Testis (tissue), 3 donors: ENCODE results near the gene ZNF239. TPM values are rescaled to one million over a fixed set of nuclear protein-coding genes. Genes with fewer than 3 reads are reported as not detected.
"Not testable (repeated sequence)": the region's sequence is repeated elsewhere in the genome, so short reads cannot be mapped to it uniquely, and the experiment has no call there.

Experiments used
- DNase-seq: peaks from one replicate; pipeline ENCODE4 v3.0.0-alpha.2; 2019
- H3K27ac ChIP-seq, 2 donors: fragments of 200-600 bp; sonication (generic); one replicate each; pipeline ENCODE4 v1.5.1; 2019
- H3K27me3 ChIP-seq: fragments of 200-600 bp; sonication (generic); one replicate; pipeline ENCODE4 v1.5.1; 2019
- H3K36me3 ChIP-seq: fragments of 200-600 bp; sonication (generic); one replicate; pipeline ENCODE4 v1.5.1; 2017; ENCODE audit warnings: low read depth; ENCODE audit errors: missing control alignments
- H3K4me1 ChIP-seq: fragments of 200-600 bp; sonication (generic); one replicate; pipeline ENCODE4 v1.5.1; 2019
- H3K4me3 ChIP-seq, 2 donors: fragments of 200-600 bp; sonication (generic); one replicate each; pipeline ENCODE4 v1.5.1; 2017 to 2019
- H3K9me3 ChIP-seq: fragments of 200-600 bp; sonication (generic); one replicate; pipeline ENCODE4 v1.5.1; 2017
- POLR2A ChIP-seq: fragments of 450-650 bp; IDR thresholded peaks from one replicate; pipeline ENCODE4 v1.6.1; 2017; ENCODE audit warnings: antibody characterized with exemption, mild to moderate bottlenecking, moderate library complexity
- WGBS, 2 donors: methylation state at CpG; one replicate each; pipeline ENCODE4 v1.1.5; 2018; 5-methylcytosine and 5-hydroxymethylcytosine counted together
- intact Hi-C: fragments of 100-400 bp; cut with DNase I; formaldehyde crosslinking; loops from one replicate; pipeline ENCODE4 v1.15.1; 2023; ENCODE audit warnings: low total_unique reads
- polyA plus RNA-seq: library from polyadenylated mRNA; stranded (reverse); fragments of 350-450 nt; fragmentation: Illumina TruSeq; extraction: RNeasy Lipid Tissue Mini Kit (QIAGEN cat#74804); gene quantifications from one replicate; pipeline ENCODE4 v1.2.3, GENCODE V29; 2014; ENCODE audit warnings: low read depth, low replicate concordance; ENCODE audit not compliant: insufficient read depth
- total RNA-seq, 2 donors: library from RNA; depleted of rRNA; stranded (reverse); fragments of >200 nt; gene quantifications; one replicate each; pipeline ENCODE4 v1.2.3, GENCODE V29; 2016
- TF ChIP-seq, protein P1 (sequence below), 3 experiments: fragments of 450-650 bp in 2 of 3; fragments of 200-600 bp in 1 of 3; sonication (generic) in 1 of 3; IDR thresholded peaks; one replicate each; pipeline ENCODE4 v1.5.1; 2016 to 2019; ENCODE audit warnings: antibody characterized with exemption in 3 of 3, mild to moderate bottlenecking in 2 of 3, moderate library complexity in 1 of 3

The ZNF239 gene
- total and polyA plus RNA-seq, 3 donors from 2014 or later, result 9.2 to 20.8 (median 10.9) TPM

DNA sequence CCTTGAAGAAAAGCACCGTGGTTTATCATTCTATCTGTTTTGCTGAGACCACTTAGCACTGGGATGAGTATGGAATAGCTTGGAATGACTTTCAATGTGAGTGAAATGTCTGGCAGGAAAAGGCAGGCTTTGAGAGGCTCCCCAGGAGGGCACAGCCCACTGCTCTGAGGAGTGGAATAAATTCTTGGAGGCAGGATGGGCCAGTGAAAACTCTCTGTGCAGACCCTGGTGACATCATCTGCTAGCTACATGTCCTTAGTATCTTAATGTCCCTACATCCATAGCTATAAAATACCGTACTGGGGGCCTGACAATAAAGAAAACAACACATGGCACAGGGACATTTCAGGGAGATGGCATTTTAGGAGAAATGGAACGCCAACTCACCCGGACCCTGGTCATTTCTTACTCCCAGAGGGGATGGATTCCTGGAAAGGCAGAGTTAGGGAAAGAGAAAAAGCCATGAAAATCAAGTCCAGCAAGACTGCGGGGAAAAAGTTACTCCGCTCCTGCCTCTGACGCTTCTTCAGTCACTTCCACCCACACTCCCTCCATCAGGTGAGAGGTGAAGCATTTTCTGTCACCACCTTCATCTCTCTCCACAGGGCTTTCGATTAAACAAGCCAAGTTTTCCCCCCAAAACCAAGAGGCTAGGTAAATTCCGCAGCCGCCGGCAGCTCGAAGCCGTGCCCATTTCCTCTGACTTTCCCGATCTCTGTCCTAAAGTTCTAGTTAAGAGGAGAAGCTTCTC is 991 bp downstream of the ZNF239 start:
- no peak for DNase-seq
- Histone ChIP-seq H3K36me3 (no peaks in the 10 kb centered on the region), H3K4me1 (no peaks in the 10 kb centered on the region), H3K9me3 (no peaks in the 10 kb centered on the region), H3K27ac (peak overlapping the region; percentile 73), H3K27me3 (no peaks in the 10 kb centered on the region), H3K4me3 (peak overlapping the region; percentile 65 to 74)
- WGBS, 2 donors, result 35 to 37% methylated on average over 14 of the region's 14 CpGs
- intact Hi-C loops, result no loop called here
- TF ChIP-seq, protein P1, sequence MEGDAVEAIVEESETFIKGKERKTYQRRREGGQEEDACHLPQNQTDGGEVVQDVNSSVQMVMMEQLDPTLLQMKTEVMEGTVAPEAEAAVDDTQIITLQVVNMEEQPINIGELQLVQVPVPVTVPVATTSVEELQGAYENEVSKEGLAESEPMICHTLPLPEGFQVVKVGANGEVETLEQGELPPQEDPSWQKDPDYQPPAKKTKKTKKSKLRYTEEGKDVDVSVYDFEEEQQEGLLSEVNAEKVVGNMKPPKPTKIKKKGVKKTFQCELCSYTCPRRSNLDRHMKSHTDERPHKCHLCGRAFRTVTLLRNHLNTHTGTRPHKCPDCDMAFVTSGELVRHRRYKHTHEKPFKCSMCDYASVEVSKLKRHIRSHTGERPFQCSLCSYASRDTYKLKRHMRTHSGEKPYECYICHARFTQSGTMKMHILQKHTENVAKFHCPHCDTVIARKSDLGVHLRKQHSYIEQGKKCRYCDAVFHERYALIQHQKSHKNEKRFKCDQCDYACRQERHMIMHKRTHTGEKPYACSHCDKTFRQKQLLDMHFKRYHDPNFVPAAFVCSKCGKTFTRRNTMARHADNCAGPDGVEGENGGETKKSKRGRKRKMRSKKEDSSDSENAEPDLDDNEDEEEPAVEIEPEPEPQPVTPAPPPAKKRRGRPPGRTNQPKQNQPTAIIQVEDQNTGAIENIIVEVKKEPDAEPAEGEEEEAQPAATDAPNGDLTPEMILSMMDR (IDR thresholded peaks at IDR 0.05), result no peak
- no peak for TF ChIP-seq POLR2A

DNA sequence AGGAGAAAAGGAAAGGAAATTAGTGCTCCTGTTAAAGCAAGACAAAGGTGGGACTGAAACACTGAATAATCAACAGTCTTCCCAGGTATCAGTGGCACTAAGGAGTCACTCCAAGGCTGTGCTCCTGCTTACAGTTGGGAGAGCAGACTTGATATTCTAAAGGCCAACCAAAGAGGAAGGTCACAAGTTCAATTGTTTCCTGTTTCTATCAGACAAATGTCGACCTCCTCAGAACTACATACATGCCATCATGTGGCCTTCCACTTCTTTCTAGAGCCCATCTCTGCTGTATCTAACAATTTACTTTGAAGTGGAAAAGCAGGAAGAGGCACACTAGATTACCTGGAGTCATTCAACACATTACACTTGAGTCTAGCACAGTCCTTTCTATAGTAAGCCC is 3.4 kb downstream of the ZNF239 start:
- no peak overlapping the region for H3K4me3 ChIP-seq
- H3K36me3 ChIP-seq, result no peaks in the 10 kb centered on the region
- intact Hi-C loops, result no loop called here
- H3K9me3 ChIP-seq, result no peaks in the 10 kb centered on the region
- no peak for DNase-seq
- H3K27ac ChIP-seq, result no peak overlapping the region
- 50 to 68% methylated on average over 1 of the region's 1 CpG for WGBS, 2 donors
- TF ChIP-seq, protein P1 (IDR thresholded peaks at IDR 0.05), result no peak
- TF ChIP-seq POLR2A, result no peak
- H3K27me3 ChIP-seq, result no peaks in the 10 kb centered on the region
- no peaks in the 10 kb centered on the region for H3K4me1 ChIP-seq

DNA sequence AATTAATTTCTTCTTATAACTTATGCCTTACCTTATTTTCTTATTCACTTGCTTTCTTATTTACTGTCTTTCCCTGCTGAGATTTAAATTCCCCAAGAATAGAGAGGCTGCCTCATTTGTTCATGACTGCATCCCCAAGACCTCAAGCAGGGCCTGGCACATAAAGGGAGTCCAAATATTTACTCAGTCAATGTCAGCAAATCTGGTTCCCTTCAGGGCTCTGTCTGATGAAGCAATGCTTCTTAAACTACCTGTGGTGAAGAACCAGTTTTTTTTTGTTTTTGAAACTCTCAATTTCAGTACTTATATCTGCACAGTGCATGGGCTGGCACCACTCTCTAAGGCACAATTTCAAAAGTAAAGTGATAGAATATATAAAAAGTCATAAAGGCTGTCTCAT is 4.7 kb downstream of the ZNF239 start:
- Histone ChIP-seq H3K4me3 (no peak overlapping the region), H3K27ac (no peak overlapping the region), H3K36me3 (no peaks in the 10 kb centered on the region), H3K27me3 (no peaks in the 10 kb centered on the region), H3K9me3 (no peaks in the 10 kb centered on the region), H3K4me1 (no peaks in the 10 kb centered on the region)
- DNase-seq, result no peak
- no peak for TF ChIP-seq POLR2A
- TF ChIP-seq, protein P1 (IDR thresholded peaks at IDR 0.05), result no peak
- intact Hi-C loops, result no loop called here

DNA sequence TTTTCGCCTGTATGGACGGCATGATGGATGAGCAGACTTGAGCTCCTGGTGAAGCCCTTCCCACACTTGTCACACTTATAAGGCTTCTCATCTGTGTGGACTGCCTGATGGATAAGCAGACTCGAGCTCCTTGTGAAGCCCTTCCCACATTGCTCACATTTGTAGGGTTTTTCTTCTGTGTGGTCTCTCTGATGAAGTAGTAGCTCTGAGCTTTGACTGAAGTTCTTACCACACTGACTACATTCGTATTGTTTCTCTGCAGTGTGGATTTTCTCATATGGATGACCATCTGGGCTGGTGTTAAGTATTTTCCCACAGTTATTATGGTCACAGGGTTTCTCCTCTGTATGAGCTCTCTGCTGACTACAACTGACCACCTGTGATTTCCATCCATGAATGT is 17.2 kb downstream of the ZNF239 start:
- Histone ChIP-seq H3K4me1 (no peaks in the 10 kb centered on the region), H3K36me3 (no peaks in the 10 kb centered on the region), H3K9me3 (no peaks in the 10 kb centered on the region), H3K27ac (no peak overlapping the region), H3K27me3 (no peaks in the 10 kb centered on the region), H3K4me3 (no peak overlapping the region)
- intact Hi-C loops, result no loop called here
- 97% methylated on average over 4 of the region's 4 CpGs for WGBS, 2 donors
- TF ChIP-seq, protein P1 (IDR thresholded peaks at IDR 0.05), result no peak
- no peak for TF ChIP-seq POLR2A
- DNase-seq, result no peak

DNA sequence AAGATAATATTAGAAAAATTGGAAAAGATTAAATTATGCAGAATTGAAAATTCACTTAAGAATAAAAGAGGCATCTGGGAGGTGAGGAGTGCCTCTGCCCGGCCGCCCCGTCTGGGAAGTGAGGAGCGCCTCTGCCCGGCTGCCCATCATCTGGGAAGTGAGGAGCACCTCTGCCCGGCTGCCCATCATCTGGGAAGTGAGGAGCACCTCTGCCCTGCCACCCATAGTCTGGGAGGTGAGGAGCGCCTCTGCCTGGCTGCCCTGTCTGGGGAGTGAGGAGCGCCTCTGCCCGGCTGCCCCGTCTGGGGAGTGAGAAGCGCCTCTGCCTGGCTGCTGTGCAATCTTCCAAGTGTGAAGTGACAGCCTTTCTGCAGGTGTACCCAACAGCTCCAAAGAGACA is 30.7 kb downstream of the ZNF239 start:
- H3K4me1 ChIP-seq, intact Hi-C loops, DNase-seq, H3K27ac ChIP-seq, H3K27me3 ChIP-seq, H3K4me3 ChIP-seq, H3K9me3 ChIP-seq, H3K36me3 ChIP-seq: not testable (repeated sequence)
- WGBS, 2 donors, result 78 to 92% methylated on average over 7 to 11 of the region's 11 CpGs
